Activated CD8-positive, alpha-beta memory T cell treated with anti-CD3 and anti-CD28 coated beads, Interleukin-2, amount 50 U/mL, for 24 hours (primary cell): Measurements from ENCODE around the gene RND1.

Source experiments
- DNase-seq: peaks from one replicate; pipeline ENCODE4 v3.0.0-alpha.2; 2020; ENCODE audit errors: extremely low read depth

Gene RND1

GRCh38 chr12:48827513-48828096 is 38.1 kb downstream of the RND1 start:
- no peak for DNase-seq

DNA sequence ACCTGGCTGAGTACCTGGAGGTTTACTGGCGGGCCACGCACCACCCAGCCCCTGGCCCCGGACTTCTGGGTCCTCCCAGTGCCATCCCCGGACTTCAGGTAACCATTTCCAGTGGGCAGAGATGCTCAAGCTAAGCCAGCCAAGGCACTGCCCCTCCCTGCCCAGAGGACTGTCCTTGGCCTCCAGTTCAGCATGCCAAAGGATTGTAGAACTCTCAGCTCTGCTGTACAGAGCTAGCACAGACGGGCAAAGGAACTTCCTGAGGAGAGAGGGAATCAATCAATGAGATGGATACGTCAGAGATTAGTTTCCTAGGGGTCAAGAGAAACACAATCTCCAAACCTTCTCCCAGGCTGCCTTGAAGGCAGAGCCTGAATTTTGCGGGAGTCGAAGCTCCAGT is 38.6 kb downstream of the RND1 start:
- no peak for DNase-seq

GRCh38 chr12:48826209-48826855 is 39.3 kb downstream of the RND1 start:
- DNase-seq, result no peak

DNA sequence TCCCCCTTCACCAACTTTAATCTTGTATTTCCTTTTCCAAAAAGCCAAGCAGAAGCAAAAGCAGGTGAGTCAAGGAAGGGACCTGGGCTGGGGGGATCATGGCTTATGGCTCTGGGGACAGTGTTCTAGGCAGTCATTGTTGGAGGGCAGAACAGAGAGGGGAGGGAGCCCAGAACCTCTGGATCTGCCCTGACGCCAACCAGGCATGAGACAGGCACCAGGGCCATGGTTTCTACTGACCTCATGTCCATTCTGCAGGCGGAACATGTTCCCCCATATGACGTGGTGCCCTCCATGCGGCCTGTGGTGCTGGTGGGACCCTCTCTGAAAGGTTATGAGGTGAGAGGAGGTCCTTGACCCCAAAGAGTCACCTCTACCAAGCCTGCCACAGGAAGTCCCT is 40.8 kb downstream of the RND1 start:
- no peak for DNase-seq

GRCh38 chr12:48824112-48824511 is 41.6 kb downstream of the RND1 start:
- no peak for DNase-seq

DNA sequence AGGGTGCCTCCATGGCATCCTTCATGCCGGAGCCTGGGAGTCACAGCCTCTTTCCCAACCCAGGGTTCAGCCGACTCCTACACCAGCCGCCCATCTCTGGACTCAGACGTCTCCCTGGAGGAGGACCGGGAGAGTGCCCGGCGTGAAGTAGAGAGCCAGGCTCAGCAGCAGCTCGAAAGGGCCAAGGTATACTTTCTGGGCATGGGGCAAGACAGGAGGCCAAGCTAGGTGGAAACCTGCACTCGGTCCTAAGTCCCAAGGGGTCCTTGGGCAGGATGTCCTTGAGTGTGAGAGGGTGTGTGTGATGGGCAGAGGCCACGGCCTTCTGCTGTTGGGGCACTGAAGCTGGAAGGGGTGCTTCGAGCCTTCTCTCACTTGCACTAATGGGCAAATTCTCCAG is 42.4 kb downstream of the RND1 start:
- DNase-seq, result no peak

- no peak for DNase-seq
Observed at GRCh38 chr12:48822711-48823110, 43.0 kb downstream of the RND1 start.

- DNase-seq, result no peak
Observed at GRCh38 chr12:48822139-48822538, 43.5 kb downstream of the RND1 start.

DNA sequence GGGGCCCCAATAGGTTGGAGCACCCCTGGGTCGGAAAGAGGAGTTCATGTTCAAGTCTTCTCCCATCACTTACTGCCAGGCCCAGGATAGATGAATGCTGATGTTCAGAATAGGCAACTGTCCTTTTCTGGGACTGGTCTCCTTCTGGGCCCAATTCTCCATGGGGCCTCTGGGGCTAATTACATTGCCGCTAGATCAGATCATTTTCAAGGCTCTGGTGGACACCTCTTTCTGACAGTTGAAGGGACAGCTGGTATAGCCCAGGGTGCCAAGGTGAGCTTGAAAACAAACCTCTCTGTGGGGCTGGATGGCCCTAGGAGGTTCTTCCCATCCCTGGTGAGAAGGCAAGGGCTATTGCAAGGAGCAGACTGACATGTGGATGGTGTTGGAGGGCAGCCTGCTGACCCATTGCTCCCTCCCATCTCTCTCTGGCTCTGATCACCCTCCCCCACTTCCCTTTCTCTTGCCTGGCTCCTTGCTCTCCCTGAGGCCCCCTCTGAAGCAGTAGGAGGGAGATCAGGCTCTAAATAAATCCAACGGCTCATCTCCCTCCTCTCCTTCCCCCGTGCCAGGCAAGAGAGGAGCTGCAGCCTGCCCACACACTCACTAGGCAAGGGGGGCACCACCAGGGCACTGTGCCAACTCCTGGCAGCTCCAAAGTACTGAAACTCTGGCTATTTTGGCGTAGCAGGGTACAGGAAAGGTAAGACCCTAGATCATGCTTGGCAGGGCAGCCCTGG is 45.5 kb downstream of the RND1 start:
- no peak for DNase-seq

GRCh38 chr12:48818831-48819590 is 46.7 kb downstream of the RND1 start:
- DNase-seq, result no peak

DNA sequence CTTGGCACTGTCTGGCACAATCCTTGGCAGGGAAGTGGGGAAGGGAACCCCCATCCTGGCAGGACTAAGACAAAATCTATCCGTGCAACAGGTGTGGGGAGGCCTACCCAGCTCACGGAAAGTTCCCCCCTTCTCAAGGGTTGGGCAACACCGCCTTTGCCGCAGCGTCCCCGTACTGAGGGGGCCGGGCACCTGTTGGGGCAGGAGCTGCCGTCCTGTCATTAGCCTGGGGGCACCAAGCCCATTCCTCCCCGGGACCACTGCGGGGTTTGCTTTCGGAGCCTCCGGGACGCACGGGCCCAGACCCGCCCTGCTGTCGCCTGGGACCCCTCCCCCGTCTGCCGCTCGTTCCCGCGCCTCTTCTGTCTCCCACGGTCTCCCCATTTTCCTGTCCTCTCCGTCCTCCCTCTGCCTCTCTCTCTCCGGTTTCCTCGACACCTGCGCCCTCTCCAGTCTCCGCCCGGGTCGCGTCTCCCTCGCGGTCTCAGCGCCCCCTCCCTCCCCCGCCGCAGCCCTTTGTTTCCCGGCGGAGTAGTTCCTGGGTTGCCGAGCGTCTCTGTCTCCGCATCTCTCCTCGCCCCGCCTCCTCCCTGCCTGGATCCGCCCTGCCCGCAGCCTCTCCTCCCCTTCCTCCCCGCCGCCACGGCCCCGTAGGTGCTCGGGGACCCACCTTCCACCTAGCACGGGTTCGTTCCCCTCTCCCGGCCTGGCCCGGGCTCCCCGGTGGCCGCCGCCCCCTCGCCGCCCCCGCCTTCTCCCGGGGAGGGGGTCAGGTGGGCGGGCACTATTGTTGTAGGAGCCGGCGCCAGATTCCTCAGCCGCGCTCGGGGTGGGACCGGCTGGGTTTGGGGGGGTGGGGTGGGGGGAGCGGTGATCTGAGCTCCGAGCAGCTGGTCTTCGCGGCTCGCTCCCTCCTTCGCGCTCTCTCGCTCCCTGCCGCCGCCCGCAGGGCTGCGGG is 47.5 kb downstream of the RND1 start, which contains the start of gene CACNB3:
Gene CACNB3 (plus strand): TSS at position 624 of the 958 bp plus-strand sequence. CDS start 434 bp downstream, outside the sequence.
- peak; percentile 47 for DNase-seq

- DNase-seq, result no peak
Observed at GRCh38 chr12:48816143-48816854, 49.4 kb downstream of the RND1 start.

GRCh38 chr12:48815126-48816110 is 50.3 kb downstream of the RND1 start:
- DNase-seq, result no peak

GRCh38 chr12:48814262-48815125 is 51.2 kb downstream of the RND1 start:
- DNase-seq, result no peak

DNA sequence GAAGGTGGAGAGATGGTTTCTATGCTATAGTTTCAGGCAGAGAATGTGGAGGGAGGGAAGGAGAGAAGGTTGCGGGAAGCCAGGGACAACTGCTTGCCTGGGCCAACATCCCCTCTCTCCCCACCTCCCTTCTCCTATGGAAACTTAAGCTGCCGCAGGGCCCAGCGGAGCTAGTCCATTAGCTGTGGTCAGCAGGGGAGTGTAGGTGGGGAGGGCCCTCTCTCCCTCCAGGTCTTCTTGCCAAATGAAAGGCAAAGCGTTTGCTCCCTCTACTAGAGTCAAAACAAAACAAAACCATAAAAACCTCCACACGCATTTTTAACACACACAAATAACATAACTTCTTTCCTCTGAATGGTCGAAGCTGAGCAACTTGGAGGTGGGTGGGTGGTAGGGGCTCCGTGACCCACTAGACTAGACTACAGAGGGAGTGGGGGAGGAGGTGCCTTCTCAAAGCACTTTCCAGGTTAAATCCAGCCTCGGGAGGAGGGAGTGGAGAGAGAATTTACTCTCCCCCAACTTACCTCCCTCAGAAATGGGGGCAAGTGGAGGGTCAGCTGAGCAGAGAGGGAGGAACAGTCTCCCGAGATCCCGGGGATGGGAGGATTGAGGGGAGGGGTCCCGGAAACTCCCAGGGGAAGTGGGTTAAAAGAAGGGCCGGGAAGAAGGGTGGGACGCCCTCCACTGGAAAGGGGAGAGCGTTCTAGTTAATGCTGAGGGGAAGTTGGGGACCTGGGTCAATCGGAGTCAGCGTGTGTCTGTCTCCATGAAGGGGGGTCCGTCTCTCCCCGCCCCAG is 52.0 kb downstream of the RND1 start:
- DNase-seq, result no peak

DNA sequence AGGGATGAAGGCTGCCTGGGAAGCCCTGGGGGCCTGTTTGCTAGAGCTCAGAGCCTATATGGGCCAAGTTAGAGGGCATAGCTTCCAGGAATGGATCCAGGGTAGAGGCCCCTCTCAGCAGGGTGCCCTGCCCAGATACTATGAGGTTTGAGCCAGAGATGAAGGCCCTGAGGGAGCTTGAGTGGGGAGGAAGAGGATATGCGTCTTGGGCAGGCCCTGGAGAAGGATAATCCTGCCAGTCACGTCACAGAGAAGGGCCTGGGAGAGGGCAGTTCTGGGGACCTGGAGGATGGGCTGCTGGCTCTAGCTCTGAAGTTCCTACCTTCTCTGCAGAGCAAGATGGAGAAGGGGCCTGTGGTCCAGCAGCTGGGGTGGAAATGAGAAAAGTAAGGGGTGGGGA is 53.3 kb downstream of the RND1 start:
- no peak for DNase-seq

- DNase-seq, result no peak
Observed at GRCh38 chr12:48811437-48812090, 54.1 kb downstream of the RND1 start.
